ENCODE results near the gene ARHGAP32.

Gene ARHGAP32

GRCh38 chr11:128948583-128948982, 243.5 kb downstream of the ARHGAP32 start:
- TF ChIP-seq TAF1 (IDR thresholded peaks at IDR 0.05; ENCODE audit: borderline replicate concordance, insufficient read depth, low read length) (no peak), SIN3A (IDR thresholded peaks at IDR 0.05; ENCODE audit: borderline replicate concordance, insufficient read depth, low read length) (no peak), POLR2AphosphoS5 (IDR thresholded peaks at IDR 0.05; ENCODE audit: low read depth, low read length) (no peak), FOXP2 (optimal IDR thresholded peaks at IDR 0.05; ENCODE audit: borderline replicate concordance, extremely low read depth, extremely low read length, insufficient read depth) (no peak)
- TF ChIP-seq, protein P1, sequence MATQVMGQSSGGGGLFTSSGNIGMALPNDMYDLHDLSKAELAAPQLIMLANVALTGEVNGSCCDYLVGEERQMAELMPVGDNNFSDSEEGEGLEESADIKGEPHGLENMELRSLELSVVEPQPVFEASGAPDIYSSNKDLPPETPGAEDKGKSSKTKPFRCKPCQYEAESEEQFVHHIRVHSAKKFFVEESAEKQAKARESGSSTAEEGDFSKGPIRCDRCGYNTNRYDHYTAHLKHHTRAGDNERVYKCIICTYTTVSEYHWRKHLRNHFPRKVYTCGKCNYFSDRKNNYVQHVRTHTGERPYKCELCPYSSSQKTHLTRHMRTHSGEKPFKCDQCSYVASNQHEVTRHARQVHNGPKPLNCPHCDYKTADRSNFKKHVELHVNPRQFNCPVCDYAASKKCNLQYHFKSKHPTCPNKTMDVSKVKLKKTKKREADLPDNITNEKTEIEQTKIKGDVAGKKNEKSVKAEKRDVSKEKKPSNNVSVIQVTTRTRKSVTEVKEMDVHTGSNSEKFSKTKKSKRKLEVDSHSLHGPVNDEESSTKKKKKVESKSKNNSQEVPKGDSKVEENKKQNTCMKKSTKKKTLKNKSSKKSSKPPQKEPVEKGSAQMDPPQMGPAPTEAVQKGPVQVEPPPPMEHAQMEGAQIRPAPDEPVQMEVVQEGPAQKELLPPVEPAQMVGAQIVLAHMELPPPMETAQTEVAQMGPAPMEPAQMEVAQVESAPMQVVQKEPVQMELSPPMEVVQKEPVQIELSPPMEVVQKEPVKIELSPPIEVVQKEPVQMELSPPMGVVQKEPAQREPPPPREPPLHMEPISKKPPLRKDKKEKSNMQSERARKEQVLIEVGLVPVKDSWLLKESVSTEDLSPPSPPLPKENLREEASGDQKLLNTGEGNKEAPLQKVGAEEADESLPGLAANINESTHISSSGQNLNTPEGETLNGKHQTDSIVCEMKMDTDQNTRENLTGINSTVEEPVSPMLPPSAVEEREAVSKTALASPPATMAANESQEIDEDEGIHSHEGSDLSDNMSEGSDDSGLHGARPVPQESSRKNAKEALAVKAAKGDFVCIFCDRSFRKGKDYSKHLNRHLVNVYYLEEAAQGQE (IDR thresholded peaks at IDR 0.05; ENCODE audit: insufficient read depth in 1 of 2, low read depth in 2 of 2, low read length in 2 of 2): no peak

DNA sequence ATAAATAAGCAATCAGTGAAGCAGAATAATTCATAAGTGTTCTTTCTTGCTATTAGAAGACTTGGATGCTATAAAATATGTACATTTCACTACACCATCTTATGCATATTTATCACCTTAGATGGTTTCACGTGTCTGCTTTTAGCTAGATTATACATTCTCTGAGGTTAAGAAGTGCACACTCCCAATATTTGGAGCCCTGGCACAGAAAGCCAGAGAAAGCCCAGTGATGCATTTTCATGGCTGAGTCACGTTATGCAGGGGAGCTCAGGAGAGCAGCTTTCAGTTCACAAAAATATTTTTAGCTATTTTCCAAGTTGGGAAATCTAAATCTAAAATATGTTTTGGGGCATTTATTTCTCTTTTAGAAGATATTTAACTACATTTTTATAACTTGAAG, 244.4 kb downstream of the ARHGAP32 start:
- TF ChIP-seq FOXP2 (optimal IDR thresholded peaks at IDR 0.05; ENCODE audit: borderline replicate concordance, extremely low read depth, extremely low read length, insufficient read depth) (no peak), POLR2AphosphoS5 (IDR thresholded peaks at IDR 0.05; ENCODE audit: low read depth, low read length) (no peak), TAF1 (IDR thresholded peaks at IDR 0.05; ENCODE audit: borderline replicate concordance, insufficient read depth, low read length) (no peak), SIN3A (IDR thresholded peaks at IDR 0.05; ENCODE audit: borderline replicate concordance, insufficient read depth, low read length) (no peak)
- TF ChIP-seq, protein P1 (IDR thresholded peaks at IDR 0.05; ENCODE audit: insufficient read depth in 1 of 2, low read depth in 2 of 2, low read length in 2 of 2): no peak

GRCh38 chr11:128946648-128947047, 245.5 kb downstream of the ARHGAP32 start:
- TF ChIP-seq SIN3A (IDR thresholded peaks at IDR 0.05; ENCODE audit: borderline replicate concordance, insufficient read depth, low read length): no peak
- TF ChIP-seq POLR2AphosphoS5 (IDR thresholded peaks at IDR 0.05; ENCODE audit: low read depth, low read length): no peak
- TF ChIP-seq TAF1 (IDR thresholded peaks at IDR 0.05; ENCODE audit: borderline replicate concordance, insufficient read depth, low read length): no peak
- TF ChIP-seq FOXP2 (optimal IDR thresholded peaks at IDR 0.05; ENCODE audit: borderline replicate concordance, extremely low read depth, extremely low read length, insufficient read depth): no peak
- TF ChIP-seq, protein P1 (IDR thresholded peaks at IDR 0.05; ENCODE audit: insufficient read depth in 1 of 2, low read depth in 2 of 2, low read length in 2 of 2): no peak

GRCh38 chr11:128943428-128943976, 248.6 kb downstream of the ARHGAP32 start:
- TF ChIP-seq SIN3A (IDR thresholded peaks at IDR 0.05; ENCODE audit: borderline replicate concordance, insufficient read depth, low read length): no peak
- TF ChIP-seq FOXP2 (optimal IDR thresholded peaks at IDR 0.05; ENCODE audit: borderline replicate concordance, extremely low read depth, extremely low read length, insufficient read depth): no peak
- no peak for TF ChIP-seq POLR2AphosphoS5 (IDR thresholded peaks at IDR 0.05; ENCODE audit: low read depth, low read length)
- no peak for TF ChIP-seq TAF1 (IDR thresholded peaks at IDR 0.05; ENCODE audit: borderline replicate concordance, insufficient read depth, low read length)
- TF ChIP-seq, protein P1 (IDR thresholded peaks at IDR 0.05; ENCODE audit: insufficient read depth in 1 of 2, low read depth in 2 of 2, low read length in 2 of 2): no peak

All from PFSK-1 (cell line).